Smooth muscle cell of the brain vasculature (primary cell): ENCODE results near the gene PTGR3.

ENCODE experiments used
- DNase-seq: peaks from one replicate; pipeline ENCODE4 v3.0.0-alpha.2; 2012; ENCODE audit warnings: low read depth, low spot score

The PTGR3 gene

GRCh38 chr18:75215663-75216062 is 6.7 kb upstream of the PTGR3 start:
- no peak for DNase-seq

GRCh38 chr18:75214766-75215510 is 6.0 kb upstream of the PTGR3 start:
- no peak for DNase-seq

- no peak for DNase-seq
Observed at GRCh38 chr18:75214332-75214690, 5.4 kb upstream of the PTGR3 start.

GRCh38 chr18:75213611-75214331 is 4.8 kb upstream of the PTGR3 start:
- no peak for DNase-seq

- DNase-seq = no peak
Observed at GRCh38 chr18:75212751-75213090, 3.8 kb upstream of the PTGR3 start.

- DNase-seq = no peak
Observed at GRCh38 chr18:75211953-75212750, 3.2 kb upstream of the PTGR3 start.

- no peak for DNase-seq
Observed at GRCh38 chr18:75211626-75211952, 2.6 kb upstream of the PTGR3 start.

- no peak for DNase-seq
Observed at GRCh38 chr18:75211002-75211621, 2.2 kb upstream of the PTGR3 start.

- no peak for DNase-seq
Observed at GRCh38 chr18:75210274-75211001, 1.5 kb upstream of the PTGR3 start, which contains the start of gene TSHZ1. Gene TSHZ1, plus strand, starts transcription at chr18:75210797. Its CDS starts 1,080 bp downstream, at chr18:75211877.

- no peak for DNase-seq
Observed at GRCh38 chr18:75209951-75210258, 966 bp upstream of the PTGR3 start.

- DNase-seq = no peak
Observed at GRCh38 chr18:75208836-75209128, 157 bp downstream of the PTGR3 start.

GRCh38 chr18:75208155-75208835 is 644 bp downstream of the PTGR3 start:
- no peak for DNase-seq

- DNase-seq = no peak
Observed at GRCh38 chr18:75207310-75208154, 1.4 kb downstream of the PTGR3 start.

- no peak for DNase-seq
Observed at GRCh38 chr18:75206452-75207309, 2.3 kb downstream of the PTGR3 start.

GRCh38 chr18:75205514-75206132 is 3.3 kb downstream of the PTGR3 start:
- DNase-seq = no peak

GRCh38 chr18:75204732-75205513 is 4.0 kb downstream of the PTGR3 start:
- no peak for DNase-seq

GRCh38 chr18:75204269-75204731 is 4.6 kb downstream of the PTGR3 start:
- DNase-seq = no peak
